ENCODE data around the gene HIBCH. TPM values are rescaled to one million over a fixed set of nuclear protein-coding genes. Genes with fewer than 3 reads are reported as not detected.

HIBCH gene
- total RNA-seq, 1 experiment from 2014 or later = 21.7 TPM

GRCh38 chr2:190333395-190333794 is 13.8 kb upstream of the HIBCH start:
- BruUV-seq (replicated peaks) = no TSS peak
- peaks cover 2% of the 10 kb centered on the region; the same call in 1 of the 2 replicates for H3K27me3 ChIP-seq (ENCODE audit: control insufficient read depth, insufficient read depth, low read length)
- no peaks in the 10 kb centered on the region for H3K36me3 ChIP-seq (ENCODE audit: control insufficient read depth, insufficient read depth, low read length)
- no peak for TF ChIP-seq CTCF (IDR thresholded peaks at IDR 0.05)
- no peak for TF ChIP-seq POLR2AphosphoS5 (IDR thresholded peaks at IDR 0.05; ENCODE audit: low read depth, low read length)
- no peak for TF ChIP-seq SIN3A (IDR thresholded peaks at IDR 0.05; ENCODE audit: borderline replicate concordance, insufficient read depth, low read depth, low read length)
- TF ChIP-seq, protein P1, sequence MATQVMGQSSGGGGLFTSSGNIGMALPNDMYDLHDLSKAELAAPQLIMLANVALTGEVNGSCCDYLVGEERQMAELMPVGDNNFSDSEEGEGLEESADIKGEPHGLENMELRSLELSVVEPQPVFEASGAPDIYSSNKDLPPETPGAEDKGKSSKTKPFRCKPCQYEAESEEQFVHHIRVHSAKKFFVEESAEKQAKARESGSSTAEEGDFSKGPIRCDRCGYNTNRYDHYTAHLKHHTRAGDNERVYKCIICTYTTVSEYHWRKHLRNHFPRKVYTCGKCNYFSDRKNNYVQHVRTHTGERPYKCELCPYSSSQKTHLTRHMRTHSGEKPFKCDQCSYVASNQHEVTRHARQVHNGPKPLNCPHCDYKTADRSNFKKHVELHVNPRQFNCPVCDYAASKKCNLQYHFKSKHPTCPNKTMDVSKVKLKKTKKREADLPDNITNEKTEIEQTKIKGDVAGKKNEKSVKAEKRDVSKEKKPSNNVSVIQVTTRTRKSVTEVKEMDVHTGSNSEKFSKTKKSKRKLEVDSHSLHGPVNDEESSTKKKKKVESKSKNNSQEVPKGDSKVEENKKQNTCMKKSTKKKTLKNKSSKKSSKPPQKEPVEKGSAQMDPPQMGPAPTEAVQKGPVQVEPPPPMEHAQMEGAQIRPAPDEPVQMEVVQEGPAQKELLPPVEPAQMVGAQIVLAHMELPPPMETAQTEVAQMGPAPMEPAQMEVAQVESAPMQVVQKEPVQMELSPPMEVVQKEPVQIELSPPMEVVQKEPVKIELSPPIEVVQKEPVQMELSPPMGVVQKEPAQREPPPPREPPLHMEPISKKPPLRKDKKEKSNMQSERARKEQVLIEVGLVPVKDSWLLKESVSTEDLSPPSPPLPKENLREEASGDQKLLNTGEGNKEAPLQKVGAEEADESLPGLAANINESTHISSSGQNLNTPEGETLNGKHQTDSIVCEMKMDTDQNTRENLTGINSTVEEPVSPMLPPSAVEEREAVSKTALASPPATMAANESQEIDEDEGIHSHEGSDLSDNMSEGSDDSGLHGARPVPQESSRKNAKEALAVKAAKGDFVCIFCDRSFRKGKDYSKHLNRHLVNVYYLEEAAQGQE (IDR thresholded peaks at IDR 0.05; ENCODE audit: insufficient read depth in 1 of 2, low read depth in 2 of 2, low read length in 1 of 2) = no peak
- no peak for TF ChIP-seq TCF7L2 (IDR thresholded peaks at IDR 0.05; ENCODE audit: low read depth, low read length)
- ChIA-PET POLR2A (no interaction called here), CTCF (no interaction called here)
- intact Hi-C loops (cut with micrococcal nuclease; ENCODE audit: unreplicated experiment) = no loop called here
- DNase-seq (ENCODE audit: low read depth, low spot score) (no peak), ATAC-seq (no peak)
- no peak overlapping the region for H3K27ac ChIP-seq (ENCODE audit: low read length)
- in situ Hi-C loops (cut with HindIII; ENCODE audit: low pct_unique_long_range_greater_than_20kb, low sequenced_read_pairs) = no loop called here
- 0 out of 2 replicates have a peak, but pooled peaks cover 4% of the 10 kb centered on the region for H3K4me1 ChIP-seq (ENCODE audit: control insufficient read depth, insufficient read depth, low read length)
- H3K4me3 ChIP-seq (ENCODE audit: low read depth in 2 of 2, low read length in 2 of 2) = no peak overlapping the region
- H3K9me3 ChIP-seq (ENCODE audit: control insufficient read depth, insufficient read depth, low read depth, low read length) = no peaks in the 10 kb centered on the region

GRCh38 chr2:190328573-190329147 is 9.0 kb upstream of the HIBCH start:
- ChIA-PET CTCF (no interaction called here), POLR2A (no interaction called here)
- ATAC-seq = no peak
- peaks cover 2% of the 10 kb centered on the region; the same call in 1 of the 2 replicates for H3K27me3 ChIP-seq (ENCODE audit: control insufficient read depth, insufficient read depth, low read length)
- no peak for DNase-seq (ENCODE audit: low read depth, low spot score)
- no TSS peak for BruUV-seq (replicated peaks)
- no peak overlapping the region for H3K4me3 ChIP-seq (ENCODE audit: low read depth in 2 of 2, low read length in 2 of 2)
- intact Hi-C loops (cut with micrococcal nuclease; ENCODE audit: unreplicated experiment) = no loop called here
- in situ Hi-C loops (cut with HindIII; ENCODE audit: low pct_unique_long_range_greater_than_20kb, low sequenced_read_pairs) = no loop called here
- H3K9me3 ChIP-seq (ENCODE audit: control insufficient read depth, insufficient read depth, low read depth, low read length) = no peaks in the 10 kb centered on the region
- H3K27ac ChIP-seq (ENCODE audit: low read length) = no peak overlapping the region
- no peaks in the 10 kb centered on the region for H3K4me1 ChIP-seq (ENCODE audit: control insufficient read depth, insufficient read depth, low read length)
- no peaks in the 10 kb centered on the region for H3K36me3 ChIP-seq (ENCODE audit: control insufficient read depth, insufficient read depth, low read length)
- TF ChIP-seq CTCF (IDR thresholded peaks at IDR 0.05) (peak; percentile 23; the same call in 1 of the 2 replicates), SIN3A (IDR thresholded peaks at IDR 0.05; ENCODE audit: borderline replicate concordance, insufficient read depth, low read depth, low read length) (no peak), TCF7L2 (IDR thresholded peaks at IDR 0.05; ENCODE audit: low read depth, low read length) (no peak)
